Measurements from ENCODE around the gene FBXW8.

FBXW8 gene

GRCh38 chr12:116945886-116946550, 35.3 kb downstream of the FBXW8 start:
- ChIA-PET POLR2A (ENCODE audit: low non-redundant PET) (no interaction called here), CTCF (interaction anchor here (0.5 kb wide), 1 partner anchor 34 kb away, joined by 3 read pairs; no protein-coding TSS in a partner anchor)
- no peak for DNase-seq (ENCODE audit: low spot score)
- TF ChIP-seq CTCF (conservative IDR thresholded peaks at IDR 0.05; ENCODE audit: low read depth): no peak
- no peak overlapping the region for H3K27ac ChIP-seq

GRCh38 chr12:116948298-116948697, 37.5 kb downstream of the FBXW8 start:
- H3K27ac ChIP-seq: no peak overlapping the region
- TF ChIP-seq CTCF (conservative IDR thresholded peaks at IDR 0.05; ENCODE audit: low read depth): no peak
- ChIA-PET CTCF (no interaction called here), POLR2A (ENCODE audit: low non-redundant PET) (no interaction called here)
- no peak for DNase-seq (ENCODE audit: low spot score)

- H3K27ac ChIP-seq: no peak overlapping the region
- DNase-seq (ENCODE audit: low spot score): no peak
- POLR2A ChIA-PET (ENCODE audit: low non-redundant PET): no interaction called here
- no peak for TF ChIP-seq CTCF (conservative IDR thresholded peaks at IDR 0.05; ENCODE audit: low read depth)
- CTCF ChIA-PET: no interaction called here
These were observed 40.0 kb downstream of the FBXW8 start for GRCh38 chr12:116950628-116951325.

- DNase-seq (ENCODE audit: low spot score): no peak
- ChIA-PET POLR2A (ENCODE audit: low non-redundant PET) (no interaction called here), CTCF (interaction anchor here (1.3 kb wide), 1 partner anchor 11 kb away, joined by 3 read pairs; no protein-coding TSS in a partner anchor)
- no peak overlapping the region for H3K27ac ChIP-seq
- TF ChIP-seq CTCF (conservative IDR thresholded peaks at IDR 0.05; ENCODE audit: low read depth): no peak
These were observed 44.1 kb downstream of the FBXW8 start for GRCh38 chr12:116954710-116955381.

- no peak for TF ChIP-seq CTCF (conservative IDR thresholded peaks at IDR 0.05; ENCODE audit: low read depth)
- DNase-seq (ENCODE audit: low spot score): peak; percentile 75
- H3K27ac ChIP-seq: no peak overlapping the region
- CTCF ChIA-PET: interaction anchor here (0.5 to 1.3 kb wide), 4 partner anchors 12 to 255 kb away, joined by 3 to 8 read pairs (median 3); no protein-coding TSS in a partner anchor
- POLR2A ChIA-PET (ENCODE audit: low non-redundant PET): no interaction called here
These were observed 44.8 kb downstream of the FBXW8 start for GRCh38 chr12:116955382-116956021.

Measured in RWPE1 (cell line).